OCI-LY7 (cell line): ENCODE measurements around the gene DHRS12.

Experiments used
- EZH2phosphoT487 ChIP-seq: fragments of 200-600 bp; sonication (generic); IDR thresholded peaks from 2 replicates; pipeline ENCODE4 v1.6.1; 2018; ENCODE audit warnings: low read depth, borderline replicate concordance, mild to moderate bottlenecking, mixed run types, antibody characterized with exemption, low read length, moderate library complexity, mixed read lengths
- TF ChIP-seq, protein P1 (sequence below): fragments of 200-600 bp; sonication (generic); conservative IDR thresholded peaks from 2 replicates; pipeline ENCODE4 v1.5.1; 2014; ENCODE audit warnings: mild to moderate bottlenecking, antibody characterized with exemption, low read length, moderate library complexity, mixed read lengths

DNA sequence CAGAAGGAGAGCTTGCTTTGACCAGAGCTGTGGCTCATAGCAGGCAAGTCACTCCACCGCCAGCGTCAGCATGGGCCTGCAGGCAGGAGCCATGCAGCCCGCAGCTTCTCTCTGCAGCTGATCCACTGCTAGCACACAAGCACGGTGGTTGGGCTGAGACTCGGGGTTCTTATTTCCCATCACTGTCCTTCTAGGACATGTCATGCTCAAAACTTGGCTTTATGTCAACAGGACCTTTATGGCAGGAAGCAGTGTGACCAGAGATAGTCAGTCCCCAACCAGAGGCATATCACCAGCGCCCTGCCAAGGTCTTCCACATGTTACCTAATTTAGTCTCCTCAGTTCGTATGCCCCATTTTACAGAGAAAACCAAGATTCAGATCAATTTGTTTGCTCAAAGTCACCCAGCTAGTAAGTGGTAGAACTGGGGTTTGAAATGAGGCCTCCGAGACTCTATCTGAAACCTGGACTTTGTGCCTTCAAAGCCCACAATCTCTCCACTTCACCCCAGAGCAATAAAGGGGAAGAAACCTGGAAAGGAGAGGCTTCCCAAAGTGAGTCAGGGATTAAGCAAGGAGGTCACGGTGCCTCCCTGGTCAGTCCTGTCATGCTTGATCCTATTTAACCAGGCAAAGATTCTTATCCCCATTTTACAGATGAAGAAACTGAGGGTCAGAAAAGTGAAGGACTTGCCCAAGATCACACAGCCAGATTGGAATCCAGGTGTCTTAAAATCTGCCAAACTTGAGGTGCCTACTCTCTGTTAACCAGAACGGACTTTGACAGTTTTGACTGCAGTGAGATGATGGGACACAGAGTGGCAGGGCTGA, 36.0 kb upstream of the DHRS12 start:
- TF ChIP-seq, protein P1, sequence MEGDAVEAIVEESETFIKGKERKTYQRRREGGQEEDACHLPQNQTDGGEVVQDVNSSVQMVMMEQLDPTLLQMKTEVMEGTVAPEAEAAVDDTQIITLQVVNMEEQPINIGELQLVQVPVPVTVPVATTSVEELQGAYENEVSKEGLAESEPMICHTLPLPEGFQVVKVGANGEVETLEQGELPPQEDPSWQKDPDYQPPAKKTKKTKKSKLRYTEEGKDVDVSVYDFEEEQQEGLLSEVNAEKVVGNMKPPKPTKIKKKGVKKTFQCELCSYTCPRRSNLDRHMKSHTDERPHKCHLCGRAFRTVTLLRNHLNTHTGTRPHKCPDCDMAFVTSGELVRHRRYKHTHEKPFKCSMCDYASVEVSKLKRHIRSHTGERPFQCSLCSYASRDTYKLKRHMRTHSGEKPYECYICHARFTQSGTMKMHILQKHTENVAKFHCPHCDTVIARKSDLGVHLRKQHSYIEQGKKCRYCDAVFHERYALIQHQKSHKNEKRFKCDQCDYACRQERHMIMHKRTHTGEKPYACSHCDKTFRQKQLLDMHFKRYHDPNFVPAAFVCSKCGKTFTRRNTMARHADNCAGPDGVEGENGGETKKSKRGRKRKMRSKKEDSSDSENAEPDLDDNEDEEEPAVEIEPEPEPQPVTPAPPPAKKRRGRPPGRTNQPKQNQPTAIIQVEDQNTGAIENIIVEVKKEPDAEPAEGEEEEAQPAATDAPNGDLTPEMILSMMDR = no peak
- no peak for TF ChIP-seq EZH2phosphoT487
